HFFc6 (cell line): ENCODE measurements around the gene GLO1. TPM values are rescaled to one million over a fixed set of nuclear protein-coding genes. Genes with fewer than 3 reads are reported as not detected.

Experiments used
- DNase-seq: peaks from one replicate; pipeline ENCODE4 v3.0.0-alpha.2; 2018
- H3K27ac Mint-ChIP-seq: 2 replicates; pipeline ENCODE4 v1.8.0; 2020; ENCODE audit warnings: mild to moderate bottlenecking, mixed read lengths
- H3K27me3 Mint-ChIP-seq: 2 replicates; pipeline ENCODE4 v1.8.0; 2021; ENCODE audit warnings: mild to moderate bottlenecking, moderate library complexity, mixed read lengths; ENCODE audit not compliant: insufficient read depth
- H3K36me3 Mint-ChIP-seq: 2 replicates; pipeline ENCODE4 v1.8.0; 2021; ENCODE audit warnings: low read depth, mixed read lengths
- H3K4me1 Mint-ChIP-seq: 2 replicates; pipeline ENCODE4 v1.8.0; 2020; ENCODE audit warnings: low read depth, mixed read lengths
- H3K4me3 Mint-ChIP-seq: 2 replicates; pipeline ENCODE4 v1.8.0; 2020; ENCODE audit warnings: mild to moderate bottlenecking, moderate library complexity, mixed read lengths
- H3K9me3 Mint-ChIP-seq: 2 replicates; pipeline ENCODE4 v1.8.0; 2020; ENCODE audit warnings: mild to moderate bottlenecking, mixed read lengths
- total RNA-seq, 6 experiments: library from RNA; stranded (reverse); fragmentation: NEBNext Ultra II Directional; extraction: Animal tissue kit (Norgen Biotek cat#: 25700); gene quantifications; 2 replicates in 1 of 6; 3 replicates in 5 of 6; pipeline ENCODE4 v1.2.3, GENCODE V29; 2021
- TF ChIP-seq, protein P1 (sequence below): fragments of 200-600 bp; sonication (generic); IDR thresholded peaks from 2 replicates; pipeline ENCODE4 v1.5.0; 2021; ENCODE audit warnings: antibody characterized with exemption, mild to moderate bottlenecking

Gene GLO1
- total RNA-seq, 6 experiments from 2014 or later = 89.2 to 113 (median 99.2) TPM

DNA sequence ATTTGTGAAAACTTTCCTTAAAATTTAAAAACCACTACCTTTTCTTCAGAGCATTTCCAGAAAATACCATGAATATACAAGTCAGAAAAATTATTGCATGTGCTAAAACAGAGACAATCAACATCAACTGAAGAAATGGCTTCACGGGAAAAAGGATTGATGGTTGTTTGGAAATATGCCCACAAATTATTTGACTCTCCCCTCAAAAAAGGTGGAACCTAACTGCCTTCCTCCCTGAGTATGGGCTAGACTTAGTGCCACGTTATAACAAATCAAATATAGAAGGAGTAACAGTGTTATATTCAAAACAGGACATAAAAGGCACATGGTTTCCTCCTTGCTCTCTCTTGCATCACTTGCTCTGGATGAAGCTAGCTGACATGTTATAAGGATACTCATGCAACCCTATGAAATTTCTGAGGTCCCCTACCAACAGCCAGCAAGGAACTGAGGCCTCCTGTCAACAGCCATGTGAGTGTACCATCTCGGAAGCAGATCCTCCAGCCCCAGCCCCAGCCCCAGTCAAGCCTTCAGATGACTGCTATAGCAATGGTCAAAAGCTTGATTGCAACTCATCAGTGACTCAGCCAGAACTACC, 71.7 kb downstream of the GLO1 start:
- Mint-ChIP-seq H3K27me3 (no peaks in the 10 kb centered on the region), H3K27ac (no peak overlapping the region), H3K4me1 (peaks cover 11% of the 10 kb centered on the region), H3K9me3 (peaks cover 4% of the 10 kb centered on the region; the same call in 1 of the 2 replicates), H3K4me3 (no peak overlapping the region), H3K36me3 (peaks cover 4% of the 10 kb centered on the region; the same call in 1 of the 2 replicates)
- no peak for DNase-seq
- TF ChIP-seq, protein P1, sequence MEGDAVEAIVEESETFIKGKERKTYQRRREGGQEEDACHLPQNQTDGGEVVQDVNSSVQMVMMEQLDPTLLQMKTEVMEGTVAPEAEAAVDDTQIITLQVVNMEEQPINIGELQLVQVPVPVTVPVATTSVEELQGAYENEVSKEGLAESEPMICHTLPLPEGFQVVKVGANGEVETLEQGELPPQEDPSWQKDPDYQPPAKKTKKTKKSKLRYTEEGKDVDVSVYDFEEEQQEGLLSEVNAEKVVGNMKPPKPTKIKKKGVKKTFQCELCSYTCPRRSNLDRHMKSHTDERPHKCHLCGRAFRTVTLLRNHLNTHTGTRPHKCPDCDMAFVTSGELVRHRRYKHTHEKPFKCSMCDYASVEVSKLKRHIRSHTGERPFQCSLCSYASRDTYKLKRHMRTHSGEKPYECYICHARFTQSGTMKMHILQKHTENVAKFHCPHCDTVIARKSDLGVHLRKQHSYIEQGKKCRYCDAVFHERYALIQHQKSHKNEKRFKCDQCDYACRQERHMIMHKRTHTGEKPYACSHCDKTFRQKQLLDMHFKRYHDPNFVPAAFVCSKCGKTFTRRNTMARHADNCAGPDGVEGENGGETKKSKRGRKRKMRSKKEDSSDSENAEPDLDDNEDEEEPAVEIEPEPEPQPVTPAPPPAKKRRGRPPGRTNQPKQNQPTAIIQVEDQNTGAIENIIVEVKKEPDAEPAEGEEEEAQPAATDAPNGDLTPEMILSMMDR = no peak

Other genes with a start within 250 kb of the GLO1 start
- gene BTBD9, start 63.2 kb downstream of the GLO1 start, total RNA-seq = 10 to 100 TPM; 11.0 to 12.7 (median 12.5) TPM
- gene DNAH8, start 12.2 kb upstream of the GLO1 start, total RNA-seq = not detected